A549 (cell line): Measurements from ENCODE around the gene LHFPL2. TPM values are rescaled to one million over a fixed set of nuclear protein-coding genes. Genes with fewer than 3 reads are reported as not detected.

ENCODE experiments used
- ATAC-seq, 2 experiments: fragments of 200-7000 bp in 1 of 2; fragments of >200 bp in 1 of 2; cut with Nextera tagmentation in 1 of 2; cut with Tn5 transposase in 1 of 2; 3 replicates each; pipeline versions ENCODE4 v1.8.0 to v1.9.1; 2018 to 2020; ENCODE audit warnings: mild to moderate bottlenecking in 1 of 2, moderate library complexity in 1 of 2
- CTCF ChIA-PET: fragments of 300-600 bp; sonication (Branson Sonifier 250); formaldehyde crosslinking; extraction: SDS; loops from one replicate; lab custom pipeline; 2021; ENCODE audit warnings: antibody characterized with exemption, inconsistent platforms; lab: Yijun Ruan, JAX
- POLR2A ChIA-PET: fragments of 350-600 bp; formaldehyde crosslinking; extraction: SDS; loops from one replicate; lab custom pipeline; 2021; ENCODE audit warnings: antibody characterized with exemption, inconsistent platforms; lab: Yijun Ruan, JAX
- DNase-seq, 2 experiments: peaks; one replicate each; pipeline versions ENCODE4 v3.0.0 to v3.0.0-alpha.2; 2011 to 2016; ENCODE audit warnings: low read depth in 1 of 2, low spot score in 1 of 2
- FAIRE-seq: peaks from 2 replicates; lab custom pipeline; 2011; peaks lifted over from hg19 to GRCh38; lab: Jason Lieb, UNC
- H3K27ac ChIP-seq, 2 experiments: fragments of >200 bp; sonication (Bioruptor Twin); formaldehyde crosslinking; 3 replicates each; pipeline ENCODE4 v1.5.1; 2016 to 2017
- H3K4me1 ChIP-seq: fragments of >200 bp; sonication (Bioruptor Twin); formaldehyde crosslinking; 3 replicates; pipeline ENCODE4 v1.6.1; 2016
- H3K4me2 ChIP-seq: fragments of >200 bp; sonication (Bioruptor Twin); formaldehyde crosslinking; 3 replicates; pipeline ENCODE4 v1.6.1; 2016
- H3K4me3 ChIP-seq: fragments of >200 bp; sonication (Bioruptor Twin); formaldehyde crosslinking; 3 replicates; pipeline ENCODE4 v1.5.1; 2016
- H3K9me3 ChIP-seq: fragments of >200 bp; sonication (Bioruptor Twin); formaldehyde crosslinking; 3 replicates; pipeline ENCODE4 v1.6.1; 2016
- ATOH8 ChIP-seq: fragments of 250-450 bp; sonication (Bioruptor Pico); IDR thresholded peaks from 2 replicates; pipeline ENCODE4 v1.5.0; 2020; ENCODE audit warnings: low read depth, mild to moderate bottlenecking, moderate library complexity
- CBX2 ChIP-seq: fragments of 200-600 bp; sonication (generic); IDR thresholded peaks from 2 replicates; pipeline ENCODE4 v1.6.1; 2016; ENCODE audit warnings: low read depth, mild to moderate bottlenecking, borderline replicate concordance
- CEBPB ChIP-seq, 2 experiments: fragments of >200 bp in 1 of 2; sonication (Bioruptor Twin) in 1 of 2; formaldehyde crosslinking in 1 of 2; IDR thresholded peaks; 2 replicates each; pipeline ENCODE4 v1.6.1; 2012 to 2016
- CHD4 ChIP-seq: fragments of 200-600 bp; sonication (generic); IDR thresholded peaks from 2 replicates; pipeline ENCODE4 v1.6.1; 2016; ENCODE audit warnings: antibody characterized with exemption, mild to moderate bottlenecking, borderline replicate concordance
- ELK1 ChIP-seq: fragments of 150-350 bp; IDR thresholded peaks from 2 replicates; pipeline ENCODE4 v1.6.1; 2014; ENCODE audit warnings: low read depth, mild to moderate bottlenecking, low read length
- ESRRA ChIP-seq: fragments of 150-350 bp; IDR thresholded peaks from 2 replicates; pipeline ENCODE4 v1.6.1; 2014; ENCODE audit warnings: mild to moderate bottlenecking, low read length, borderline replicate concordance
- FOSB ChIP-seq: fragments of 250-450 bp; sonication (Bioruptor Pico); IDR thresholded peaks from 2 replicates; pipeline ENCODE4 v1.5.0; 2020; ENCODE audit warnings: mild to moderate bottlenecking, moderate library complexity
- FOSL2 ChIP-seq, 2 experiments: fragments of 450-650 bp in 1 of 2; fragments of >200 bp in 1 of 2; sonication (Bioruptor Twin) in 1 of 2; formaldehyde crosslinking; IDR thresholded peaks; 2 replicates each; pipeline versions ENCODE4 v1.5.0 to v1.6.1; 2016 to 2020; ENCODE audit warnings: mild to moderate bottlenecking in 1 of 2, moderate library complexity in 1 of 2
- HMGXB4 ChIP-seq: fragments of 250-450 bp; sonication (Bioruptor Pico); IDR thresholded peaks from 2 replicates; pipeline ENCODE4 v1.5.0; 2021; ENCODE audit warnings: mild to moderate bottlenecking, moderate library complexity, borderline replicate concordance
- HOXB5 ChIP-seq: fragments of 250-450 bp; sonication (Bioruptor Pico); IDR thresholded peaks from 2 replicates; pipeline ENCODE4 v1.5.0; 2020; ENCODE audit warnings: mild to moderate bottlenecking, moderate library complexity
- KDM1A ChIP-seq: fragments of 200-600 bp; sonication (generic); IDR thresholded peaks from 2 replicates; pipeline ENCODE4 v1.6.1; 2016; ENCODE audit warnings: low read depth, mild to moderate bottlenecking
- MYC ChIP-seq: IDR thresholded peaks from 2 replicates; pipeline ENCODE4 v1.6.1; 2012; ENCODE audit warnings: mild to moderate bottlenecking, inconsistent platforms, low read length, improper control_type of control experiment, borderline replicate concordance
- NFE2L2 ChIP-seq: fragments of 150-350 bp; conservative IDR thresholded peaks from 2 replicates; pipeline ENCODE4 v1.6.1; 2014; ENCODE audit warnings: low read length
- NPAS2 ChIP-seq: fragments of 250-450 bp; sonication (Bioruptor Pico); IDR thresholded peaks from 2 replicates; pipeline ENCODE4 v1.8.0; 2022; ENCODE audit warnings: mild to moderate bottlenecking, moderate library complexity, borderline replicate concordance
- NR3C1 ChIP-seq: fragments of >200 bp; sonication (Bioruptor Twin); formaldehyde crosslinking; IDR thresholded peaks from 3 replicates; pipeline ENCODE4 v1.6.1; 2017
- PHF8 ChIP-seq: fragments of 200-600 bp; sonication (generic); IDR thresholded peaks from 2 replicates; pipeline ENCODE4 v1.6.1; 2016; ENCODE audit warnings: low read depth, mild to moderate bottlenecking, antibody characterized with exemption, moderate library complexity, borderline replicate concordance
- RNF2 ChIP-seq: fragments of 200-600 bp; sonication (generic); IDR thresholded peaks from 2 replicates; pipeline ENCODE4 v1.6.1; 2016; ENCODE audit warnings: low read depth, mild to moderate bottlenecking, antibody characterized with exemption, moderate library complexity, borderline replicate concordance
- SMC3 ChIP-seq: fragments of >200 bp; sonication (Bioruptor Twin); formaldehyde crosslinking; IDR thresholded peaks from 3 replicates; pipeline ENCODE4 v1.6.1; 2018; ENCODE audit warnings: inconsistent platforms
- SREBF2 ChIP-seq: fragments of 450-650 bp; IDR thresholded peaks from 2 replicates; pipeline ENCODE4 v1.6.1; 2014; ENCODE audit warnings: mild to moderate bottlenecking, moderate library complexity
- TP53 ChIP-seq: fragments of 250-450 bp; sonication (Bioruptor Pico); IDR thresholded peaks from 2 replicates; pipeline ENCODE4 v1.5.0; 2021; ENCODE audit warnings: mild to moderate bottlenecking, moderate library complexity
- USF2 ChIP-seq: fragments of 450-650 bp; IDR thresholded peaks from 2 replicates; pipeline ENCODE4 v1.6.1; 2014; ENCODE audit warnings: antibody characterized with exemption
- ZFP36 ChIP-seq: fragments of 450-650 bp; IDR thresholded peaks from 2 replicates; pipeline ENCODE4 v1.6.1; 2014; ENCODE audit warnings: borderline replicate concordance; ENCODE audit not compliant: partially characterized antibody
- ZNF302 ChIP-seq: fragments of 250-450 bp; sonication (Bioruptor Pico); IDR thresholded peaks from 2 replicates; pipeline ENCODE4 v1.9.0; 2021; ENCODE audit warnings: inconsistent platforms, mild to moderate bottlenecking, moderate library complexity
- WGBS: methylation state at CpG from one replicate; pipeline ENCODE4 v1.1.6; 2017; ENCODE audit errors: missing lambda C conversion rate; 5-methylcytosine and 5-hydroxymethylcytosine counted together
- polyA plus RNA-seq, 4 experiments: library from polyadenylated mRNA; depleted of rRNA in 3 of 4; stranded (reverse); fragments of >200 nt; fragmentation: RNase III in 1 of 4; extraction: RNeasy Plus Mini Kit Qiagen cat#74134 plus additional on column Dnase treatment in 1 of 4; gene quantifications; 2 replicates in 3 of 4; 3 replicates in 1 of 4; pipeline ENCODE4 v1.2.3, GENCODE V29; 2011 to 2017
- TF ChIP-seq, protein P1 (sequence below): fragments of >200 bp; sonication (Bioruptor Twin); formaldehyde crosslinking; IDR thresholded peaks from 3 replicates; pipeline ENCODE4 v1.6.1; 2016

The LHFPL2 gene
- polyA plus RNA-seq, 2 of the 4 experiments (the other 2 are of a cell fraction), result 24.9 to 41.7 TPM

- TF ChIP-seq HOXB5 (no peak), ESRRA (no peak), ELK1 (no peak)
- H3K9me3 ChIP-seq, result no peaks in the 10 kb centered on the region
- FAIRE-seq (no peak), ATAC-seq (no peak), DNase-seq (no peak)
- H3K27ac ChIP-seq, result peak overlapping the region; percentile 99 to 100; a peak in 5 of 6 replicates
- CTCF ChIA-PET, result interaction anchor here (1.3 to 3.4 kb wide), 5 partner anchors 9 to 112 kb away, joined by 4 to 20 read pairs (median 5); no protein-coding TSS in a partner anchor
- POLR2A ChIA-PET, result interaction anchor here (1.9 to 2.3 kb wide), 2 partner anchors 9 to 12 kb away, joined by 6 to 8 read pairs; no protein-coding TSS in a partner anchor
- H3K4me3 ChIP-seq, result no peak overlapping the region
- peak overlapping the region; percentile 74 for H3K4me2 ChIP-seq
- peaks cover 45% of the 10 kb centered on the region for H3K4me1 ChIP-seq
- WGBS, result 88% methylated on average over 10 of the region's 10 CpGs
Measured at GRCh38 chr5:78649861-78650496, 1.4 kb upstream of the LHFPL2 start.

- TF ChIP-seq NPAS2 (CRISPR knock-in tag) (no peak), CBX2 (no peak), RNF2 (no peak), CEBPB (IDR thresholded peaks at IDR 0.05) (no peak), PHF8 (peak; percentile 20; the same call in 1 of the 2 replicates), HMGXB4 (CRISPR knock-in tag) (0 out of 2 replicates have a peak, but pooled peaks have one; percentile 44), SREBF2 (no peak), USF2 (no peak), FOSL2 (IDR thresholded peaks at IDR 0.05) (no peak), FOSL2 (CRISPR knock-in tag; IDR thresholded peaks at IDR 0.05) (0 out of 2 replicates have a peak, but pooled peaks have one; percentile 3), ELK1 (no peak), SMC3 (no peak), NR3C1 (no peak), NFE2L2 (no peak), ZNF302 (no peak), TP53 (CRISPR knock-in tag) (no peak), CHD4 (no peak), ATOH8 (CRISPR knock-in tag) (no peak), MYC (no peak), FOSB (CRISPR knock-in tag) (no peak), KDM1A (no peak), ESRRA (no peak), ZFP36 (no peak)
- TF ChIP-seq, protein P1, sequence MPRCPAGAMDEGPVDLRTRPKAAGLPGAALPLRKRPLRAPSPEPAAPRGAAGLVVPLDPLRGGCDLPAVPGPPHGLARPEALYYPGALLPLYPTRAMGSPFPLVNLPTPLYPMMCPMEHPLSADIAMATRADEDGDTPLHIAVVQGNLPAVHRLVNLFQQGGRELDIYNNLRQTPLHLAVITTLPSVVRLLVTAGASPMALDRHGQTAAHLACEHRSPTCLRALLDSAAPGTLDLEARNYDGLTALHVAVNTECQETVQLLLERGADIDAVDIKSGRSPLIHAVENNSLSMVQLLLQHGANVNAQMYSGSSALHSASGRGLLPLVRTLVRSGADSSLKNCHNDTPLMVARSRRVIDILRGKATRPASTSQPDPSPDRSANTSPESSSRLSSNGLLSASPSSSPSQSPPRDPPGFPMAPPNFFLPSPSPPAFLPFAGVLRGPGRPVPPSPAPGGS, result no peak
- ChIA-PET CTCF (interaction anchor here (1.1 to 4.0 kb wide), 16 partner anchors 10 to 317 kb away, joined by 3 to 20 read pairs (median 4); no protein-coding TSS in a partner anchor), POLR2A (interaction anchor here (0.9 to 2.3 kb wide), 7 partner anchors 10 to 116 kb away, joined by 3 to 16 read pairs (median 5); no protein-coding TSS in a partner anchor)
- no peak for FAIRE-seq
- Histone ChIP-seq H3K9me3 (no peaks in the 10 kb centered on the region), H3K4me3 (peak overlapping the region; percentile 97), H3K4me2 (peak overlapping the region; percentile 74), H3K4me1 (peaks cover 49% of the 10 kb centered on the region), H3K27ac (peak overlapping the region; percentile 99 to 100)
- DNase-seq, result peak; percentile 36 to 49
- 10% methylated on average over 14 of the region's 23 CpGs for WGBS
- ATAC-seq, result peak; percentile 27 to 57
Measured at GRCh38 chr5:78649211-78649695, 681 bp upstream of the LHFPL2 start.
